Panc1 (cell line): ENCODE results near the gene VSIG8. TPM values are rescaled to one million over a fixed set of nuclear protein-coding genes. Genes with fewer than 3 reads are reported as not detected.

Source experiments
- ATAC-seq: fragments of 200-7000 bp; cut with Tn5 transposase; 2 replicates; pipeline ENCODE4 v1.9.1; 2020; ENCODE audit warnings: mild to moderate bottlenecking, moderate library complexity
- BruUV-seq: library from RNA; stranded (reverse); fragments of 400-500 nt; replicated peaks from 2 replicates; lab custom pipeline; 2021; lab: Mats Ljungman, UMichigan
- CTCF ChIA-PET: fragments of 300-600 bp; sonication (Branson Sonifier 250); formaldehyde crosslinking; loops from one replicate; lab custom pipeline; 2022; ENCODE audit warnings: antibody characterized with exemption; lab: Charles Lee
- POLR2A ChIA-PET: fragments of 300-600 bp; sonication (Branson Sonifier 250); formaldehyde crosslinking; loops from one replicate; lab custom pipeline; 2022; ENCODE audit warnings: antibody characterized with exemption; lab: Charles Lee
- DNase-seq: peaks from one replicate; pipeline ENCODE4 v3.0.0-alpha.2; 2010; ENCODE audit warnings: low read depth, low spot score
- H3K27ac ChIP-seq: 2 replicates; pipeline ENCODE4 v1.5.1; 2011; ENCODE audit warnings: mild to moderate bottlenecking, low read length, inconsistent platforms
- H3K27me3 ChIP-seq: fragments of 200-500 bp; sonication (Bioruptor generic); 2 replicates; pipeline ENCODE4 v1.6.0; 2014; ENCODE audit warnings: low read length, inconsistent platforms; ENCODE audit not compliant: control insufficient read depth, insufficient read depth
- H3K36me3 ChIP-seq: fragments of 200-500 bp; sonication (Bioruptor generic); 2 replicates; pipeline ENCODE4 v1.5.1; 2014; ENCODE audit warnings: inconsistent platforms, mild to moderate bottlenecking, low read length, moderate library complexity; ENCODE audit not compliant: control insufficient read depth, insufficient read depth
- H3K4me1 ChIP-seq: 2 replicates; pipeline ENCODE4 v1.5.1; 2011; ENCODE audit warnings: inconsistent platforms, mild to moderate bottlenecking, low read length, moderate library complexity; ENCODE audit not compliant: control insufficient read depth, insufficient read depth
- H3K4me3 ChIP-seq, 2 experiments: 2 replicates each; pipeline ENCODE4 v1.5.1; 2011 to 2012; ENCODE audit warnings: low read depth in 2 of 2, low read length in 2 of 2, mild to moderate bottlenecking in 2 of 2, inconsistent platforms in 1 of 2, moderate library complexity in 1 of 2
- H3K9me3 ChIP-seq: fragments of 200-500 bp; sonication (Bioruptor generic); 2 replicates; pipeline ENCODE4 v1.5.1; 2014; ENCODE audit warnings: low read depth, mild to moderate bottlenecking, inconsistent platforms, low read length, moderate library complexity; ENCODE audit not compliant: control insufficient read depth, insufficient read depth
- CTCF ChIP-seq: fragments of 450-650 bp; IDR thresholded peaks from 2 replicates; pipeline ENCODE4 v1.5.1; 2017; ENCODE audit warnings: mild to moderate bottlenecking
- POLR2AphosphoS5 ChIP-seq: IDR thresholded peaks from 2 replicates; pipeline ENCODE4 v1.6.1; 2012; ENCODE audit warnings: mild to moderate bottlenecking, low read depth, low read length, moderate library complexity
- REST ChIP-seq, 2 experiments: IDR thresholded peaks; 2 replicates each; pipeline ENCODE4 v1.6.1; 2011 to 2012; ENCODE audit warnings: low read depth in 2 of 2, control low read depth in 1 of 2, low read length in 1 of 2, mild to moderate bottlenecking in 1 of 2, moderate library complexity in 1 of 2; ENCODE audit not compliant: insufficient read depth in 1 of 2
- SIN3A ChIP-seq: IDR thresholded peaks from 2 replicates; pipeline ENCODE4 v1.6.1; 2012; ENCODE audit warnings: low read depth, mild to moderate bottlenecking, low read length, moderate library complexity, borderline replicate concordance; ENCODE audit not compliant: insufficient read depth
- TCF7L2 ChIP-seq: IDR thresholded peaks from 2 replicates; pipeline ENCODE4 v1.6.1; 2011; ENCODE audit warnings: mild to moderate bottlenecking, low read depth, low read length, inconsistent platforms
- in situ Hi-C: cut with HindIII; loops from 2 replicates; pipeline ENCODE4 v1.10.0; 2016; ENCODE audit warnings: low sequenced_read_pairs, low pct_unique_long_range_greater_than_20kb
- intact Hi-C: fragments of 100-400 bp; cut with micrococcal nuclease; formaldehyde crosslinking; loops from one replicate; pipeline ENCODE4 v1.10.0; 2022; ENCODE audit not compliant: unreplicated experiment
- total RNA-seq: library from RNA; stranded (reverse); gene quantifications from one replicate; pipeline ENCODE4 v1.2.1, GENCODE V29; 2021; ENCODE audit not compliant: unreplicated experiment

VSIG8 gene
- total RNA-seq, 1 experiment from 2014 or later, result not detected

GRCh38 chr1:159847231-159847630 lies 15.2 kb downstream of the VSIG8 start:
- H3K27me3 ChIP-seq, result no peaks in the 10 kb centered on the region
- ATAC-seq (no peak), DNase-seq (no peak)
- H3K4me1 ChIP-seq, result no peaks in the 10 kb centered on the region
- BruUV-seq, result no TSS peak
- no peaks in the 10 kb centered on the region for H3K36me3 ChIP-seq
- POLR2A ChIA-PET, result no interaction called here
- intact Hi-C loops, result no loop called here
- TF ChIP-seq CTCF (no peak), TCF7L2 (no peak), REST (IDR thresholded peaks at IDR 0.05; ENCODE audit: insufficient read depth in 1 of 2, low read depth in 2 of 2, low read length in 1 of 2) (no peak), SIN3A (no peak), POLR2AphosphoS5 (no peak)
- in situ Hi-C loops, result no loop called here
- no peak overlapping the region for H3K27ac ChIP-seq
- H3K9me3 ChIP-seq, result no peaks in the 10 kb centered on the region
- no peak overlapping the region for H3K4me3 ChIP-seq
- CTCF ChIA-PET, result no interaction called here

- intact Hi-C loops, result no loop called here
- no peak overlapping the region for H3K27ac ChIP-seq
- DNase-seq, result no peak
Observed at GRCh38 chr1:159845751-159846629, 16.5 kb downstream of the VSIG8 start.

GRCh38 chr1:159843459-159843858 lies 19.0 kb downstream of the VSIG8 start:
- ChIA-PET POLR2A (no interaction called here), CTCF (no interaction called here)
- intact Hi-C loops, result no loop called here
- in situ Hi-C loops, result no loop called here
- no peaks in the 10 kb centered on the region for H3K4me1 ChIP-seq
- TF ChIP-seq REST (IDR thresholded peaks at IDR 0.05; ENCODE audit: insufficient read depth in 1 of 2, low read depth in 2 of 2, low read length in 1 of 2) (no peak), SIN3A (no peak), TCF7L2 (no peak), POLR2AphosphoS5 (no peak), CTCF (no peak)
- no peaks in the 10 kb centered on the region for H3K9me3 ChIP-seq
- ATAC-seq (no peak), DNase-seq (no peak)
- H3K4me3 ChIP-seq, result no peak overlapping the region
- no peaks in the 10 kb centered on the region for H3K27me3 ChIP-seq
- H3K27ac ChIP-seq, result no peak overlapping the region
- no peaks in the 10 kb centered on the region for H3K36me3 ChIP-seq
- no TSS peak for BruUV-seq

More at GRCh38 chr1:159845751-159846629, 16.5 kb downstream of the VSIG8 start:
- H3K36me3 ChIP-seq, result no peaks in the 10 kb centered on the region
- no peak for TF ChIP-seq SIN3A
- BruUV-seq, result no TSS peak
- H3K9me3 ChIP-seq, result no peaks in the 10 kb centered on the region
- in situ Hi-C loops, result no loop called here
- no peaks in the 10 kb centered on the region for H3K27me3 ChIP-seq
- ATAC-seq, result no peak
- ChIA-PET POLR2A (no interaction called here), CTCF (no interaction called here)
- no peak overlapping the region for H3K4me3 ChIP-seq
- H3K4me1 ChIP-seq, result no peaks in the 10 kb centered on the region
